HL-60 (cell line): ENCODE data around the gene TAS2R1.

Experiments used
- DNase-seq, 2 experiments: peaks; one replicate each; pipeline ENCODE4 v3.0.0-alpha.2; 2010 to 2020; ENCODE audit warnings: low read depth in 1 of 2, low spot score in 1 of 2
- H3K27ac ChIP-seq: fragments of 250-450 bp; sonication (Bioruptor Pico); replicated peaks from 2 replicates; pipeline ENCODE4 v1.5.1; 2020; ENCODE audit warnings: mild to moderate bottlenecking, moderate library complexity
- H3K27me3 ChIP-seq: fragments of 250-450 bp; sonication (Bioruptor Pico); 2 replicates; pipeline ENCODE4 v1.5.1; 2021; ENCODE audit warnings: mild to moderate bottlenecking, moderate library complexity; ENCODE audit not compliant: insufficient read depth, poor library complexity, severe bottlenecking
- H3K4me3 ChIP-seq: replicated peaks from 2 replicates; pipeline ENCODE4 v1.5.1; 2011; ENCODE audit warnings: mild to moderate bottlenecking, control low read depth, low read length; ENCODE audit not compliant: insufficient read depth
- CTCF ChIP-seq: IDR thresholded peaks from one replicate; pipeline ENCODE4 v1.5.1; 2011; ENCODE audit warnings: low read length, control low read depth, inconsistent platforms; ENCODE audit not compliant: insufficient read depth
- GABPA ChIP-seq: IDR thresholded peaks from 2 replicates; pipeline ENCODE4 v1.6.1; 2012; ENCODE audit warnings: low read depth
- POLR2AphosphoS5 ChIP-seq: IDR thresholded peaks from 2 replicates; pipeline ENCODE4 v1.6.1; 2012; ENCODE audit warnings: low read depth
- REST ChIP-seq: IDR thresholded peaks from 2 replicates; pipeline ENCODE4 v1.6.1; 2012; ENCODE audit warnings: low read depth; ENCODE audit not compliant: insufficient replicate concordance
- SPI1 ChIP-seq: IDR thresholded peaks from 2 replicates; pipeline ENCODE4 v1.6.1; 2012; ENCODE audit warnings: low read depth, mild to moderate bottlenecking, borderline replicate concordance

TAS2R1 gene

GRCh38 chr5:9596171-9596780 lies 33.9 kb downstream of the TAS2R1 start:
- no peak overlapping the region for H3K27ac ChIP-seq
- TF ChIP-seq REST (no peak), CTCF (no peak), SPI1 (no peak), POLR2AphosphoS5 (no peak), GABPA (no peak)
- H3K27me3 ChIP-seq: peaks cover 3% of the 10 kb centered on the region
- DNase-seq: no peak
- H3K4me3 ChIP-seq: no peak overlapping the region

GRCh38 chr5:9594913-9595312 lies 35.2 kb downstream of the TAS2R1 start:
- no peak overlapping the region for H3K4me3 ChIP-seq
- peaks cover 3% of the 10 kb centered on the region for H3K27me3 ChIP-seq
- TF ChIP-seq GABPA (no peak), SPI1 (no peak), POLR2AphosphoS5 (no peak), CTCF (no peak), REST (no peak)
- no peak for DNase-seq
- H3K27ac ChIP-seq: no peak overlapping the region

GRCh38 chr5:9589049-9589835 lies 40.9 kb downstream of the TAS2R1 start:
- no peaks in the 10 kb centered on the region for H3K27me3 ChIP-seq
- DNase-seq: no peak
- no peak overlapping the region for H3K4me3 ChIP-seq
- TF ChIP-seq REST (no peak), POLR2AphosphoS5 (no peak), GABPA (no peak), SPI1 (no peak), CTCF (no peak)
- H3K27ac ChIP-seq: no peak overlapping the region
